PC-3 (cell line): ENCODE results near the gene MFN2. TPM values are rescaled to one million over a fixed set of nuclear protein-coding genes. Genes with fewer than 3 reads are reported as not detected.

Experiments used
- ATAC-seq: fragments of 200-7000 bp; cut with Tn5 transposase; 2 replicates; pipeline ENCODE4 v1.9.1; 2020; ENCODE audit warnings: mild to moderate bottlenecking, moderate library complexity
- BruUV-seq: library from RNA; stranded (reverse); fragments of 400-500 nt; replicated peaks from 2 replicates; lab custom pipeline; 2021; lab: Mats Ljungman, UMichigan
- CTCF ChIA-PET: fragments of 300-600 bp; sonication (Branson Sonifier 250); formaldehyde crosslinking; loops from one replicate; lab custom pipeline; 2022; ENCODE audit warnings: antibody characterized with exemption; lab: Charles Lee
- POLR2A ChIA-PET: fragments of 300-600 bp; sonication (Branson Sonifier 250); formaldehyde crosslinking; loops from one replicate; lab custom pipeline; 2022; ENCODE audit warnings: antibody characterized with exemption; ENCODE audit not compliant: unreplicated experiment; lab: Charles Lee
- DNase-seq: peaks from one replicate; pipeline ENCODE4 v3.0.0-alpha.2; 2015
- H2AFZ ChIP-seq: fragments of 300-600 bp; sonication (generic); 2 replicates; pipeline ENCODE4 v1.6.0; 2016; ENCODE audit warnings: antibody characterized with exemption, low read length
- H3F3A ChIP-seq: fragments of 300-600 bp; sonication (generic); one replicate; pipeline ENCODE4 v1.6.0; 2017; ENCODE audit warnings: antibody characterized with exemption, low read length, control low read depth, mild to moderate bottlenecking; ENCODE audit not compliant: unreplicated experiment
- H3K27ac ChIP-seq: fragments of 300-600 bp; sonication (generic); 2 replicates; pipeline ENCODE4 v1.5.1; 2016; ENCODE audit warnings: mild to moderate bottlenecking, low read length
- H3K27me3 ChIP-seq: fragments of 300-600 bp; sonication (generic); 2 replicates; pipeline ENCODE4 v1.6.1; 2016; ENCODE audit warnings: low read length, mixed read lengths
- H3K36me3 ChIP-seq: fragments of 300-600 bp; sonication (generic); 2 replicates; pipeline ENCODE4 v1.6.1; 2016; ENCODE audit warnings: low read depth, mixed run types, low read length, mixed read lengths
- H3K4me1 ChIP-seq: fragments of 300-600 bp; sonication (generic); 2 replicates; pipeline ENCODE4 v1.5.1; 2016; ENCODE audit warnings: low read length; ENCODE audit not compliant: insufficient read depth
- H3K4me2 ChIP-seq: fragments of 300-600 bp; sonication (generic); 2 replicates; pipeline ENCODE4 v1.6.0; 2016; ENCODE audit warnings: low read length
- H3K4me3 ChIP-seq: fragments of 300-600 bp; sonication (generic); 2 replicates; pipeline ENCODE4 v1.5.1; 2016; ENCODE audit warnings: mild to moderate bottlenecking, low read length, mixed read lengths
- H3K79me2 ChIP-seq: fragments of 300-600 bp; sonication (generic); 2 replicates; pipeline ENCODE4 v1.6.1; 2017; ENCODE audit warnings: low read length, mixed read lengths
- H3K9ac ChIP-seq: fragments of 300-600 bp; sonication (generic); 2 replicates; pipeline ENCODE4 v1.6.0; 2016; ENCODE audit warnings: mild to moderate bottlenecking, low read length
- H3K9me2 ChIP-seq: fragments of 300-600 bp; sonication (generic); replicated peaks from 2 replicates; pipeline ENCODE4 v1.6.1; 2016; ENCODE audit warnings: mixed run types, low read length, mixed read lengths
- H3K9me3 ChIP-seq: fragments of 300-600 bp; sonication (generic); 2 replicates; pipeline ENCODE4 v1.6.1; 2016; ENCODE audit warnings: low read length, mixed read lengths
- H4K20me1 ChIP-seq: fragments of 300-600 bp; sonication (generic); 2 replicates; pipeline ENCODE4 v1.6.1; 2016; ENCODE audit warnings: low read length, mixed read lengths
- EZH2 ChIP-seq: fragments of 300-600 bp; sonication (generic); IDR thresholded peaks from one replicate; pipeline ENCODE4 v1.6.1; 2017; ENCODE audit warnings: antibody characterized with exemption, mild to moderate bottlenecking, low read length; ENCODE audit not compliant: unreplicated experiment
- EZH2phosphoT487 ChIP-seq: fragments of 300-600 bp; sonication (generic); IDR thresholded peaks from 2 replicates; pipeline ENCODE4 v1.6.1; 2018; ENCODE audit warnings: mild to moderate bottlenecking, antibody characterized with exemption, low read length, borderline replicate concordance
- intact Hi-C: fragments of 100-400 bp; cut with micrococcal nuclease; formaldehyde crosslinking; loops from 2 replicates; pipeline ENCODE4 v1.9.0; 2023
- total RNA-seq: library from RNA; depleted of rRNA; stranded (reverse); fragments of >200 nt; gene quantifications from 2 replicates; pipeline ENCODE4 v1.2.3, GENCODE V29; 2014
- TF ChIP-seq, protein P1 (sequence below): fragments of 300-600 bp; sonication (generic); conservative IDR thresholded peaks from 2 replicates; pipeline ENCODE4 v1.5.1; 2017; ENCODE audit warnings: antibody characterized with exemption, low read depth, mild to moderate bottlenecking, low read length

The MFN2 gene
- total RNA-seq, 1 experiment from 2014 or later = 97.8 TPM

DNA sequence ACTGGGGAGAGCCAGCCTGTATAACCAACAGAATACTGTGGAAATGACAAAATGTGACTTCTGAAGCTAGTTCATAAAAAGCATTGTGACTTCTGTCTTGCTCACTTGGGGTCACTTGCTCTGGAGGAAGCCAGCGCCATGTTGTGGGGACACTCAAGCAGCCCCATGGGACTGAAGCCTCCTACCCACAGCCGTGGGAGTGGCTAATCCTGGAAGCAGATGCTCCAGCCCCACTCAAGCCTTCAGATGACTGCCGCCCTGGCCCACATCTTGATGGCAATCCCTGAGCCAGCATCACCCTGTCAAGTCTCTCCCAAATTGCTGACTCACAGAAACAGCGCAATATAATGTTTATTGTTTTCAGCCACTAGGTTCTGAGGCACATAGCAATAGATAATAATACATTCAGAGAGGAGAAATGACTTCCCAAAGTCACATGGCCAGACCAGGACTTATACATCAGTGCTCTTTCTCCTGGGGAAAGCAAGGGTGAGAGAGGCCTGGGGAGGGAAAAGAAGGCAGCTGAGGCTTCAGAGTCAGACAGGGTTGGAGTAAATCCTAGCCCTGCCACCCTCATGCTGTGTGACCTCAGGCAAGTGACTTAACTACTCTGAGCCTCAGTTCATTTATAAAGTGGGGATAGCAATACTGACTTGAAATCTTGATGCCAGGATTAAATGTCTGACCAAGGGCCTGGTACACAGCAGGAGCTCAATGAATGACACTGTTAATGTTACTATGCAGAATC is 77.9 kb downstream of the MFN2 start:
- Histone ChIP-seq H3K36me3 (no peaks in the 10 kb centered on the region), H3K9ac (no peak overlapping the region), H3K9me3 (no peaks in the 10 kb centered on the region), H3K4me2 (no peak overlapping the region), H4K20me1 (no peaks in the 10 kb centered on the region), H3K27me3 (no peaks in the 10 kb centered on the region), H3K4me1 (peaks cover 4% of the 10 kb centered on the region; the same call in 1 of the 2 replicates), H3K9me2 (no peaks in the 10 kb centered on the region), H3K79me2 (no peaks in the 10 kb centered on the region), H3F3A (no peaks in the 10 kb centered on the region), H3K27ac (no peak overlapping the region), H3K4me3 (no peak overlapping the region), H2AFZ (no peak overlapping the region)
- DNase-seq = no peak
- intact Hi-C loops = no loop called here
- no TSS peak for BruUV-seq
- no peak for ATAC-seq
- POLR2A ChIA-PET = no interaction called here
- CTCF ChIA-PET = no interaction called here
- TF ChIP-seq EZH2phosphoT487 (no peak), EZH2 (no peak)
- TF ChIP-seq, protein P1, sequence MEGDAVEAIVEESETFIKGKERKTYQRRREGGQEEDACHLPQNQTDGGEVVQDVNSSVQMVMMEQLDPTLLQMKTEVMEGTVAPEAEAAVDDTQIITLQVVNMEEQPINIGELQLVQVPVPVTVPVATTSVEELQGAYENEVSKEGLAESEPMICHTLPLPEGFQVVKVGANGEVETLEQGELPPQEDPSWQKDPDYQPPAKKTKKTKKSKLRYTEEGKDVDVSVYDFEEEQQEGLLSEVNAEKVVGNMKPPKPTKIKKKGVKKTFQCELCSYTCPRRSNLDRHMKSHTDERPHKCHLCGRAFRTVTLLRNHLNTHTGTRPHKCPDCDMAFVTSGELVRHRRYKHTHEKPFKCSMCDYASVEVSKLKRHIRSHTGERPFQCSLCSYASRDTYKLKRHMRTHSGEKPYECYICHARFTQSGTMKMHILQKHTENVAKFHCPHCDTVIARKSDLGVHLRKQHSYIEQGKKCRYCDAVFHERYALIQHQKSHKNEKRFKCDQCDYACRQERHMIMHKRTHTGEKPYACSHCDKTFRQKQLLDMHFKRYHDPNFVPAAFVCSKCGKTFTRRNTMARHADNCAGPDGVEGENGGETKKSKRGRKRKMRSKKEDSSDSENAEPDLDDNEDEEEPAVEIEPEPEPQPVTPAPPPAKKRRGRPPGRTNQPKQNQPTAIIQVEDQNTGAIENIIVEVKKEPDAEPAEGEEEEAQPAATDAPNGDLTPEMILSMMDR = no peak

DNA sequence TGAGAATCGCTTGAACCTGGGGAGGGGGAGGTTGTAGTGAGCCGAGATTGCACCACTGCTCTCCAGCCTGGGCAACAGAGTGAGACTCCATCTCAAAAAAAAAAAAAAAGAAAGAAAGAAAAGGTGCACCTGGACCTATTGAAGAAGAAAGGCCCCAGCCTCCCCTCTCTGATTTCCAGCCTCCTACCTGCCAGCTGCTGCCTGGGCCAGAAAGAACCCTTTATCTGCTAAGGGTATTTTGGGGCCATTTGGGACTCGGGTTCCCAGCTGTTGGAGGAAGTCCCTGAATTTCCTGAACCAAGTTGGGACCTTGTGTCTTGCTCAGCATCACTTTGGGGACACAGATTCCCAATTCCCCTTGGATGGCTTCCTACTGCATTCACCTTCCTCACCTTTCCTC is 79.0 kb downstream of the MFN2 start:
- Histone ChIP-seq H3K9ac (no peak overlapping the region), H3K9me3 (no peaks in the 10 kb centered on the region), H3K4me2 (no peak overlapping the region), H3K4me3 (no peak overlapping the region), H3K27me3 (peaks cover 5% of the 10 kb centered on the region), H3F3A (no peaks in the 10 kb centered on the region), H3K36me3 (no peaks in the 10 kb centered on the region), H3K79me2 (no peaks in the 10 kb centered on the region), H3K4me1 (peaks cover 4% of the 10 kb centered on the region; the same call in 1 of the 2 replicates), H2AFZ (no peak overlapping the region), H3K27ac (no peak overlapping the region), H3K9me2 (no peaks in the 10 kb centered on the region), H4K20me1 (no peaks in the 10 kb centered on the region)
- TF ChIP-seq EZH2 (no peak), EZH2phosphoT487 (no peak)
- TF ChIP-seq, protein P1 = no peak
- DNase-seq (no peak), ATAC-seq (no peak)
- POLR2A ChIA-PET = no interaction called here
- intact Hi-C loops = no loop called here
- CTCF ChIA-PET = no interaction called here
- no TSS peak for BruUV-seq
